HCT116 (cell line): ENCODE data around the gene WAS. TPM values are rescaled to one million over a fixed set of nuclear protein-coding genes. Genes with fewer than 3 reads are reported as not detected.

Source experiments
- ATAC-seq: fragments of 200-7000 bp; cut with Tn5 transposase; 2 replicates; pipeline ENCODE4 v1.9.1; 2020; ENCODE audit warnings: mild to moderate bottlenecking, moderate library complexity
- BruUV-seq: library from RNA; stranded (reverse); fragments of 400-500 nt; replicated peaks from 2 replicates; lab custom pipeline; 2021; lab: Mats Ljungman, UMichigan
- CTCF ChIA-PET: fragments of 300-600 bp; sonication (Branson Sonifier 250); formaldehyde crosslinking; loops from one replicate; lab custom pipeline; 2021; ENCODE audit warnings: antibody characterized with exemption; lab: Charles Lee
- POLR2A ChIA-PET: fragments of 300-600, 350-600 bp; sonication (Branson Sonifier 250); formaldehyde crosslinking; loops from one replicate; lab custom pipeline; 2021; ENCODE audit warnings: antibody characterized with exemption; lab: Charles Lee
- RAD21 ChIA-PET, 2 experiments: fragments of 300-600 bp; sonication (Branson Sonifier 250); formaldehyde crosslinking; loops; one replicate each; lab custom pipeline; 2023; ENCODE audit warnings: low total read pairs in 2 of 2; ENCODE audit not compliant: uncharacterized antibody in 2 of 2, unreplicated experiment in 2 of 2, low non-redundant PET in 1 of 2; lab: Charles Lee
- DNase-seq: peaks from one replicate; pipeline ENCODE4 v3.0.0-alpha.2; 2010; ENCODE audit warnings: low read depth, low spot score
- H2AFZ ChIP-seq: fragments of 200-600 bp; shearing (Covaris generic), sonication (generic); 2 replicates; pipeline ENCODE4 v1.6.1; 2017; ENCODE audit warnings: low read depth, mixed run types, mixed read lengths, antibody characterized with exemption, low read length; ENCODE audit not compliant: poor library complexity, severe bottlenecking
- H3K27ac ChIP-seq: 2 replicates; pipeline ENCODE4 v1.5.1; 2012; ENCODE audit warnings: low read depth, low read length
- H3K27me3 ChIP-seq: fragments of 200-600 bp; sonication (generic); 2 replicates; pipeline ENCODE4 v1.6.1; 2016; ENCODE audit warnings: mixed run types, low read length, mixed read lengths; ENCODE audit not compliant: insufficient read depth
- H3K36me3 ChIP-seq, 2 experiments: fragments of 200-500 bp in 1 of 2; fragments of 200-600 bp in 1 of 2; sonication (Bioruptor generic) in 1 of 2; sonication (generic) in 1 of 2; 2 replicates each; pipeline versions ENCODE4 v1.5.1 to v1.6.1; 2014 to 2016; ENCODE audit warnings: low read length in 2 of 2, inconsistent platforms in 1 of 2, mixed read lengths in 1 of 2, mixed run types in 1 of 2; ENCODE audit not compliant: insufficient read depth in 2 of 2, control insufficient read depth in 1 of 2
- H3K4me1 ChIP-seq, 2 experiments: fragments of 200-600 bp in 1 of 2; sonication (generic) in 1 of 2; 2 replicates each; pipeline versions ENCODE4 v1.5.1 to v1.6.1; 2012 to 2017; ENCODE audit warnings: low read length in 2 of 2, inconsistent platforms in 1 of 2, mild to moderate bottlenecking in 1 of 2, mixed read lengths in 1 of 2, mixed run types in 1 of 2, moderate library complexity in 1 of 2; ENCODE audit not compliant: insufficient read depth in 2 of 2, control insufficient read depth in 1 of 2
- H3K4me2 ChIP-seq: fragments of 200-600 bp; sonication (generic); 2 replicates; pipeline ENCODE4 v1.6.1; 2017; ENCODE audit warnings: mixed run types, low read length, mixed read lengths
- H3K4me3 ChIP-seq, 2 experiments: fragments of 200-600 bp in 1 of 2; sonication (generic) in 1 of 2; replicated peaks in 1 of 2; 2 replicates each; pipeline ENCODE4 v1.5.1; 2011 to 2016; ENCODE audit warnings: low read length in 2 of 2, control low read depth in 1 of 2, low read depth in 1 of 2, mild to moderate bottlenecking in 1 of 2, mixed read lengths in 1 of 2, mixed run types in 1 of 2
- H3K79me2 ChIP-seq: fragments of 200-600 bp; sonication (generic); 2 replicates; pipeline ENCODE4 v1.6.1; 2017; ENCODE audit warnings: mild to moderate bottlenecking, mixed run types, low read length, moderate library complexity, mixed read lengths; ENCODE audit not compliant: insufficient read depth
- H3K9ac ChIP-seq: fragments of 200-600 bp; sonication (generic); 2 replicates; pipeline ENCODE4 v1.6.1; 2016; ENCODE audit warnings: low read length, mixed read lengths
- H3K9me2 ChIP-seq: fragments of 200-600 bp; sonication (generic), shearing (Covaris generic); 2 replicates; pipeline ENCODE4 v1.6.1; 2017; ENCODE audit warnings: mixed run types, mild to moderate bottlenecking, moderate library complexity; ENCODE audit not compliant: insufficient read depth
- H3K9me3 ChIP-seq, 2 experiments: fragments of 200-500 bp in 1 of 2; fragments of 200-600 bp in 1 of 2; sonication (Bioruptor generic) in 1 of 2; sonication (generic) in 1 of 2; 2 replicates each; pipeline ENCODE4 v1.6.1; 2014 to 2017; ENCODE audit warnings: low read length in 2 of 2, mixed read lengths in 2 of 2, inconsistent platforms in 1 of 2, low read depth in 1 of 2, mild to moderate bottlenecking in 1 of 2, mixed run types in 1 of 2, moderate library complexity in 1 of 2; ENCODE audit not compliant: control insufficient read depth in 1 of 2, insufficient read depth in 1 of 2
- H4K20me1 ChIP-seq: fragments of 200-600 bp; sonication (generic), shearing (Covaris generic); 2 replicates; pipeline ENCODE4 v1.6.1; 2017; ENCODE audit warnings: mixed run types, mild to moderate bottlenecking, moderate library complexity; ENCODE audit not compliant: insufficient read depth
- ATF3 ChIP-seq: IDR thresholded peaks from 2 replicates; pipeline ENCODE4 v1.6.1; 2012
- CBX3 ChIP-seq: IDR thresholded peaks from 2 replicates; pipeline ENCODE4 v1.6.1; 2012; ENCODE audit warnings: low read depth
- CEBPB ChIP-seq: IDR thresholded peaks from 2 replicates; pipeline ENCODE4 v1.6.1; 2012; ENCODE audit warnings: low read depth
- ELF1 ChIP-seq: IDR thresholded peaks from 2 replicates; pipeline ENCODE4 v1.6.1; 2012; ENCODE audit warnings: low read depth, borderline replicate concordance
- EZH2phosphoT487 ChIP-seq: fragments of 200-600 bp; IDR thresholded peaks from 2 replicates; pipeline ENCODE4 v1.6.1; 2018; ENCODE audit warnings: antibody characterized with exemption, borderline replicate concordance
- JUND ChIP-seq: IDR thresholded peaks from 2 replicates; pipeline ENCODE4 v1.6.1; 2012
- POLR2A ChIP-seq: IDR thresholded peaks from 2 replicates; pipeline ENCODE4 v1.7.0; 2011; ENCODE audit warnings: borderline replicate concordance; ENCODE audit not compliant: insufficient read depth, insufficient read length; ENCODE audit errors: extremely low read depth
- SRF ChIP-seq: IDR thresholded peaks from 2 replicates; pipeline ENCODE4 v1.6.1; 2012; ENCODE audit warnings: low read depth
- TCF7L2 ChIP-seq: IDR thresholded peaks from 2 replicates; pipeline ENCODE4 v1.7.0; 2011; ENCODE audit warnings: borderline replicate concordance, inconsistent platforms; ENCODE audit not compliant: insufficient read depth, insufficient read length; ENCODE audit errors: extremely low read depth
- ZFX ChIP-seq: fragments of 450-650 bp; IDR thresholded peaks from 2 replicates; pipeline ENCODE4 v1.6.1; 2017
- ZNF274 ChIP-seq: fragments of 200-500 bp; sonication (Bioruptor generic); IDR thresholded peaks from 2 replicates; pipeline ENCODE4 v1.6.1; 2014; ENCODE audit warnings: mild to moderate bottlenecking, low read depth, low read length, inconsistent platforms
- intact Hi-C: fragments of 100-400 bp; cut with micrococcal nuclease; formaldehyde crosslinking; loops from 2 replicates; pipeline ENCODE4 v1.10.0; 2022
- total RNA-seq: library from RNA; stranded (reverse); gene quantifications from one replicate; pipeline ENCODE4 v1.2.1, GENCODE V29; 2021; ENCODE audit not compliant: unreplicated experiment
- TF ChIP-seq, protein P1 (sequence below): IDR thresholded peaks from 2 replicates; pipeline ENCODE4 v1.6.1; 2012
- TF ChIP-seq, protein P2 (sequence below): IDR thresholded peaks from 2 replicates; pipeline ENCODE4 v1.6.1; 2011; ENCODE audit warnings: mild to moderate bottlenecking, low read length, moderate library complexity; ENCODE audit not compliant: insufficient replicate concordance; ENCODE audit errors: extremely low read depth
- TF ChIP-seq, protein P3 (sequence below): IDR thresholded peaks from 2 replicates; pipeline ENCODE4 v1.6.1; 2012; ENCODE audit warnings: low read depth

The WAS gene
- total RNA-seq, 1 experiment from 2014 or later = 0.84 TPM

- no peak for DNase-seq
- TF ChIP-seq ELF1 (no peak), JUND (no peak)
- TF ChIP-seq, protein P1, sequence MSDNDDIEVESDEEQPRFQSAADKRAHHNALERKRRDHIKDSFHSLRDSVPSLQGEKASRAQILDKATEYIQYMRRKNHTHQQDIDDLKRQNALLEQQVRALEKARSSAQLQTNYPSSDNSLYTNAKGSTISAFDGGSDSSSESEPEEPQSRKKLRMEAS = no peak
- no peak overlapping the region for H3K27ac ChIP-seq
- no peaks in the 10 kb centered on the region for H3K9me2 ChIP-seq
- H3K4me1 ChIP-seq = peaks cover 3 to 5% of the 10 kb centered on the region in 2 experiments; a peak in 3 of 4 replicates
- ChIA-PET RAD21 (no interaction called here), POLR2A (no interaction called here), CTCF (no interaction called here)
- no peak for ATAC-seq
- no peak overlapping the region for H3K9ac ChIP-seq
- H3K27me3 ChIP-seq = no peaks in the 10 kb centered on the region
- H3K4me2 ChIP-seq = no peak overlapping the region
- intact Hi-C loops = no loop called here
- BruUV-seq = no TSS peak
- no peaks in the 10 kb centered on the region for H3K79me2 ChIP-seq
- no peaks in the 10 kb centered on the region for H3K36me3 ChIP-seq
- H4K20me1 ChIP-seq = no peaks in the 10 kb centered on the region
- no peak overlapping the region for H2AFZ ChIP-seq
- H3K4me3 ChIP-seq = no peak overlapping the region
- no peaks in the 10 kb centered on the region for H3K9me3 ChIP-seq
These were observed 46.8 kb upstream of the WAS start for GRCh38 chrX:48636776-48637175.

DNA sequence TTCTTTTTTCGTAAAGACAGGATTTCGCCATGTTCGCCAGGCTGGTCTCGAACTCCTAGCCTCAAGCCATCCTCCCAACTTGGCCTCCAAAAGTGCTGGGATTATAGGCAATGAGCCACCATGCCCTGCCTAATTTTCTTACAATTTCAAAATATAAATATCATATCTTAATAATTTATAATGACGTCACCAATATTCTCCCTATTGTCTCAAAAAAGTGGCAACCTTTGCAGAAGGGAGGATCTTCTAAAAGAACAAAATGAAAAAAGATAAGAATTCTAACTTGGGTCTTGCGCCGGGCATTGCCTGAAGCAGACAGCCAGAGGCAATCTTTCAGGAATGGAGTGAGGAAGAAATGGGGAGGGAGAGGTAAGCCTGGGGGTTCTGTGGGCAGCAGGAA, 37.9 kb upstream of the WAS start:
- H3K9ac ChIP-seq = no peak overlapping the region
- ChIA-PET POLR2A (no interaction called here), RAD21 (no interaction called here), CTCF (no interaction called here)
- H3K27me3 ChIP-seq = no peaks in the 10 kb centered on the region
- H3K4me1 ChIP-seq = no peaks in the 10 kb centered on the region
- no peak for TF ChIP-seq CBX3
- no peak for TF ChIP-seq SRF
- TF ChIP-seq TCF7L2 = no peak
- no peak for TF ChIP-seq ZFX
- TF ChIP-seq, protein P2, sequence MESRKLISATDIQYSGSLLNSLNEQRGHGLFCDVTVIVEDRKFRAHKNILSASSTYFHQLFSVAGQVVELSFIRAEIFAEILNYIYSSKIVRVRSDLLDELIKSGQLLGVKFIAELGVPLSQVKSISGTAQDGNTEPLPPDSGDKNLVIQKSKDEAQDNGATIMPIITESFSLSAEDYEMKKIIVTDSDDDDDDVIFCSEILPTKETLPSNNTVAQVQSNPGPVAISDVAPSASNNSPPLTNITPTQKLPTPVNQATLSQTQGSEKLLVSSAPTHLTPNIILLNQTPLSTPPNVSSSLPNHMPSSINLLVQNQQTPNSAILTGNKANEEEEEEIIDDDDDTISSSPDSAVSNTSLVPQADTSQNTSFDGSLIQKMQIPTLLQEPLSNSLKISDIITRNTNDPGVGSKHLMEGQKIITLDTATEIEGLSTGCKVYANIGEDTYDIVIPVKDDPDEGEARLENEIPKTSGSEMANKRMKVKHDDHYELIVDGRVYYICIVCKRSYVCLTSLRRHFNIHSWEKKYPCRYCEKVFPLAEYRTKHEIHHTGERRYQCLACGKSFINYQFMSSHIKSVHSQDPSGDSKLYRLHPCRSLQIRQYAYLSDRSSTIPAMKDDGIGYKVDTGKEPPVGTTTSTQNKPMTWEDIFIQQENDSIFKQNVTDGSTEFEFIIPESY = no peak
- no peak for TF ChIP-seq ZNF274
- no peak for TF ChIP-seq CEBPB
- TF ChIP-seq, protein P3, sequence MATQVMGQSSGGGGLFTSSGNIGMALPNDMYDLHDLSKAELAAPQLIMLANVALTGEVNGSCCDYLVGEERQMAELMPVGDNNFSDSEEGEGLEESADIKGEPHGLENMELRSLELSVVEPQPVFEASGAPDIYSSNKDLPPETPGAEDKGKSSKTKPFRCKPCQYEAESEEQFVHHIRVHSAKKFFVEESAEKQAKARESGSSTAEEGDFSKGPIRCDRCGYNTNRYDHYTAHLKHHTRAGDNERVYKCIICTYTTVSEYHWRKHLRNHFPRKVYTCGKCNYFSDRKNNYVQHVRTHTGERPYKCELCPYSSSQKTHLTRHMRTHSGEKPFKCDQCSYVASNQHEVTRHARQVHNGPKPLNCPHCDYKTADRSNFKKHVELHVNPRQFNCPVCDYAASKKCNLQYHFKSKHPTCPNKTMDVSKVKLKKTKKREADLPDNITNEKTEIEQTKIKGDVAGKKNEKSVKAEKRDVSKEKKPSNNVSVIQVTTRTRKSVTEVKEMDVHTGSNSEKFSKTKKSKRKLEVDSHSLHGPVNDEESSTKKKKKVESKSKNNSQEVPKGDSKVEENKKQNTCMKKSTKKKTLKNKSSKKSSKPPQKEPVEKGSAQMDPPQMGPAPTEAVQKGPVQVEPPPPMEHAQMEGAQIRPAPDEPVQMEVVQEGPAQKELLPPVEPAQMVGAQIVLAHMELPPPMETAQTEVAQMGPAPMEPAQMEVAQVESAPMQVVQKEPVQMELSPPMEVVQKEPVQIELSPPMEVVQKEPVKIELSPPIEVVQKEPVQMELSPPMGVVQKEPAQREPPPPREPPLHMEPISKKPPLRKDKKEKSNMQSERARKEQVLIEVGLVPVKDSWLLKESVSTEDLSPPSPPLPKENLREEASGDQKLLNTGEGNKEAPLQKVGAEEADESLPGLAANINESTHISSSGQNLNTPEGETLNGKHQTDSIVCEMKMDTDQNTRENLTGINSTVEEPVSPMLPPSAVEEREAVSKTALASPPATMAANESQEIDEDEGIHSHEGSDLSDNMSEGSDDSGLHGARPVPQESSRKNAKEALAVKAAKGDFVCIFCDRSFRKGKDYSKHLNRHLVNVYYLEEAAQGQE = no peak
- no peak for TF ChIP-seq ELF1
- no peak for TF ChIP-seq POLR2A
- no peak for TF ChIP-seq EZH2phosphoT487
- TF ChIP-seq ATF3 = no peak
- ATAC-seq (no peak), DNase-seq (no peak)
- no peak overlapping the region for H3K4me3 ChIP-seq
- intact Hi-C loops = loop anchor here (5.0 kb wide), 1 partner anchor 302 kb away; no protein-coding TSS in a partner anchor
- no peaks in the 10 kb centered on the region for H3K79me2 ChIP-seq
- no TSS peak for BruUV-seq
- no peak overlapping the region for H2AFZ ChIP-seq
- no peaks in the 10 kb centered on the region for H4K20me1 ChIP-seq
- H3K9me3 ChIP-seq = no peaks in the 10 kb centered on the region
- no peak overlapping the region for H3K4me2 ChIP-seq
- H3K9me2 ChIP-seq = no peaks in the 10 kb centered on the region
- H3K36me3 ChIP-seq = no peaks in the 10 kb centered on the region
- H3K27ac ChIP-seq = no peak overlapping the region
